GM21390 (cell line): ENCODE measurements around the gene SLC6A8.
"Not testable (repeated sequence)": the region's sequence is repeated elsewhere in the genome, so short reads cannot be mapped to it uniquely, and the experiment has no call there.

ENCODE experiments used
- ATAC-seq: cut with Tn5 transposase; IDR thresholded peaks from one replicate; pipeline ENCODE4 v1.9.1; 2021; ENCODE audit not compliant: unreplicated experiment

Gene SLC6A8

GRCh38 chrX:153744210-153745066 lies 56.7 kb downstream of the SLC6A8 start:
- no peak for ATAC-seq

- not testable (repeated sequence) for ATAC-seq
Observed at GRCh38 chrX:153745067-153745433, 57.3 kb downstream of the SLC6A8 start.
